Measurements from ENCODE around the gene CD300LD. TPM values are rescaled to one million over a fixed set of nuclear protein-coding genes. Genes with fewer than 3 reads are reported as not detected.

CD300LD gene
- total and polyA plus RNA-seq, 2 experiments from 2014 or later, result not detected

DNA sequence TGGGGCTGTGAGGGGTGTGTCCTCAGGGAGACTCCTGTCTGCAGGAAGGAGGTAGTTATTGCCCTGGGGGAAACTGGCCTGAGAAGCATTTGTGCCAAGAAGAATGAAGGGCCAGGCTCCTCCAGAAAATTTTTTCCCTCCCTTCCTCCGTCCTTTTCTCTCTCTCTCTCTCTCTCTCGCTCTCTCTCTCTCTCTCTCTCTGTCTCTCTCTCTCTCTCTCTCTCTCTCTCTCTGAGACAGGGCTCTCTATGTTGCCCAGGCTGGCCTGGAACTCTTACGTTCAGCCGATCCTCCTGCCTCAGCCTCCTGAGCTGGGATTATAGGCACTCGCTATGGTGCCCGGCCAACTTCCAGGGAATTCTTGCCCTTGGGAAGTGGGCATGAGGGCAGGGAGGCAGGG, 20.0 kb upstream of the CD300LD start:
- Histone ChIP-seq H3K4me3 (no peak overlapping the region), H3K4me1 (ENCODE audit: low read depth) (no peaks in the 10 kb centered on the region), H3K36me3 (no peaks in the 10 kb centered on the region), H3K27ac (no peak overlapping the region), H3K9me3 (ENCODE audit: low read depth) (no peaks in the 10 kb centered on the region), H3K27me3 (peaks cover 6% of the 10 kb centered on the region)
- TF ChIP-seq, protein P1, sequence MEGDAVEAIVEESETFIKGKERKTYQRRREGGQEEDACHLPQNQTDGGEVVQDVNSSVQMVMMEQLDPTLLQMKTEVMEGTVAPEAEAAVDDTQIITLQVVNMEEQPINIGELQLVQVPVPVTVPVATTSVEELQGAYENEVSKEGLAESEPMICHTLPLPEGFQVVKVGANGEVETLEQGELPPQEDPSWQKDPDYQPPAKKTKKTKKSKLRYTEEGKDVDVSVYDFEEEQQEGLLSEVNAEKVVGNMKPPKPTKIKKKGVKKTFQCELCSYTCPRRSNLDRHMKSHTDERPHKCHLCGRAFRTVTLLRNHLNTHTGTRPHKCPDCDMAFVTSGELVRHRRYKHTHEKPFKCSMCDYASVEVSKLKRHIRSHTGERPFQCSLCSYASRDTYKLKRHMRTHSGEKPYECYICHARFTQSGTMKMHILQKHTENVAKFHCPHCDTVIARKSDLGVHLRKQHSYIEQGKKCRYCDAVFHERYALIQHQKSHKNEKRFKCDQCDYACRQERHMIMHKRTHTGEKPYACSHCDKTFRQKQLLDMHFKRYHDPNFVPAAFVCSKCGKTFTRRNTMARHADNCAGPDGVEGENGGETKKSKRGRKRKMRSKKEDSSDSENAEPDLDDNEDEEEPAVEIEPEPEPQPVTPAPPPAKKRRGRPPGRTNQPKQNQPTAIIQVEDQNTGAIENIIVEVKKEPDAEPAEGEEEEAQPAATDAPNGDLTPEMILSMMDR (IDR thresholded peaks at IDR 0.05; ENCODE audit: low read depth, low read length), result no peak
- no peak for DNase-seq (ENCODE audit: low read depth in 1 of 2, low spot score in 1 of 2)

DNA sequence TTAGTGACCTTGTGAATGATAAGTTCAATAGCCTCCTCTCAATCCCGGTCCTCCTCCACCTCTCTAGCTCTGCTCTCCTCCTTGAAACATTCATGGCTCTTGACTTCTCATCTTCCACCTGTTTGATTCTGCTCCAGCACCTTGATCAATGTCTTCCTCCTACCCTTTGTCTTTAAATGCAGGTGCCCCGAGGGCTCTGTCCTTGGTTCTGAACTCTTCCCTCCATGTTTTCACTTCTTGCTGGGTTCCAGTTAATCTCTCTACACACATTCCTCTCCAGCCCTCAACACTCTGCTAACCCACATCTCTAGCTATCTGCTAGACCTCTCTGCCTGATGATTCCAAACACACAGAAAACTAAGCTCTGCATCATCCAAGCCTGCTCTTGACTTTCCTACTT, 18.0 kb upstream of the CD300LD start:
- TF ChIP-seq, protein P1 (IDR thresholded peaks at IDR 0.05; ENCODE audit: low read depth, low read length), result no peak
- Histone ChIP-seq H3K27ac (no peak overlapping the region), H3K4me1 (ENCODE audit: low read depth) (no peaks in the 10 kb centered on the region), H3K27me3 (peaks cover 6% of the 10 kb centered on the region), H3K9me3 (ENCODE audit: low read depth) (no peaks in the 10 kb centered on the region), H3K4me3 (no peak overlapping the region), H3K36me3 (no peaks in the 10 kb centered on the region)
- DNase-seq (ENCODE audit: low read depth in 1 of 2, low spot score in 1 of 2), result peak in 1 of 2 donors; percentile 73

GRCh38 chr17:74608511-74608910, 16.4 kb upstream of the CD300LD start:
- DNase-seq (ENCODE audit: low read depth in 1 of 2, low spot score in 1 of 2), result no peak
- H3K9me3 ChIP-seq (ENCODE audit: low read depth), result no peaks in the 10 kb centered on the region
- peaks cover 6% of the 10 kb centered on the region for H3K27me3 ChIP-seq
- no peaks in the 10 kb centered on the region for H3K36me3 ChIP-seq
- H3K27ac ChIP-seq, result no peak overlapping the region
- H3K4me3 ChIP-seq, result no peak overlapping the region
- TF ChIP-seq, protein P1 (IDR thresholded peaks at IDR 0.05; ENCODE audit: low read depth, low read length), result no peak
- no peaks in the 10 kb centered on the region for H3K4me1 ChIP-seq (ENCODE audit: low read depth)

DNA sequence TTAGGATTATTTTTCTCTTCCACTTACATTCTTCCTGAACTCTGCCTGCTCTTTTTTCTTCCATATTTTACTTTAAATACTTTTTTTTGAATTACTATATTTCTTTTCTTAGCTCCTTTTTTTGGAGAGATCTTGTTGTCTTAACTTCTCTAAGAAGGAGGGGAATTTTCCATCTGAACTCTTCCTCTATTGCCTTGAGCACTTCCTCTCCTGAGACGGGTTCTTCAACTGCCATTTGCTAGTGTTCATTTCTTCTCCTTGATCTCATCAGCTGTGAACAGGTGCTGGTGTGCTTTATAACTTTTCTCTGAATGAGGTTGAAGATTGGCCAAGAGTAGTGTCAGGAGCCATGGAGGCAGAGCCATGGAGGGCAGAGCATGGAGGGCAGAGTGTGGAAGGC, 15.1 kb upstream of the CD300LD start:
- DNase-seq (ENCODE audit: low read depth in 1 of 2, low spot score in 1 of 2), result no peak
- Histone ChIP-seq H3K36me3 (no peaks in the 10 kb centered on the region), H3K27ac (no peak overlapping the region), H3K9me3 (ENCODE audit: low read depth) (no peaks in the 10 kb centered on the region), H3K4me3 (no peak overlapping the region), H3K27me3 (peaks cover under 1% of the 10 kb centered on the region), H3K4me1 (ENCODE audit: low read depth) (no peaks in the 10 kb centered on the region)
- TF ChIP-seq, protein P1 (IDR thresholded peaks at IDR 0.05; ENCODE audit: low read depth, low read length), result no peak

GRCh38 chr17:74606050-74606449, 14.0 kb upstream of the CD300LD start:
- H3K4me3 ChIP-seq, result no peak overlapping the region
- H3K27me3 ChIP-seq, result no peaks in the 10 kb centered on the region
- TF ChIP-seq, protein P1 (IDR thresholded peaks at IDR 0.05; ENCODE audit: low read depth, low read length), result no peak
- no peak overlapping the region for H3K27ac ChIP-seq
- DNase-seq (ENCODE audit: low read depth in 1 of 2, low spot score in 1 of 2), result no peak
- H3K9me3 ChIP-seq (ENCODE audit: low read depth), result no peaks in the 10 kb centered on the region
- no peaks in the 10 kb centered on the region for H3K4me1 ChIP-seq (ENCODE audit: low read depth)
- H3K36me3 ChIP-seq, result no peaks in the 10 kb centered on the region

DNA sequence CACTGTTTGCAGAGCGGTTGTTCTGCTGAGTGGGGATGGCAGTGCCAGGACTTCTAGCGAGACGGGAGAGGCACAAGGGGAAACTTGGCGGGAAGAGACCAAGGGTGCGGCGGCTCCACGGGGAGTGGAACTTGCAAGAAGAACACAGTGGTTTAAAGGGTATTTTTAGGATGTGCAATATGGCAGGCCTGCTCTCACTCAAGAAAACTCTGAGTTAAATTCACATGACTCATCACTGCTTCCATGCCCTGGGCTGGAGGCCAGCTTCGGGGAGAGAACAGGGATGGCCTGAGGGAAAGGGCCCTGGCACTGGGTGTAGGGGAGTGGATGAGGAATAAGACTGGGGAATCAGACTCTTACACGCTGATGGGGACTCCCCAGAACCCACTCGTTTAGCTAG, 13.3 kb upstream of the CD300LD start:
- no peak overlapping the region for H3K27ac ChIP-seq
- no peaks in the 10 kb centered on the region for H3K9me3 ChIP-seq (ENCODE audit: low read depth)
- no peak overlapping the region for H3K4me3 ChIP-seq
- DNase-seq (ENCODE audit: low read depth in 1 of 2, low spot score in 1 of 2), result peak in 1 of 2 donors; percentile 88
- H3K36me3 ChIP-seq, result no peaks in the 10 kb centered on the region
- TF ChIP-seq, protein P1 (IDR thresholded peaks at IDR 0.05; ENCODE audit: low read depth, low read length), result no peak
- H3K4me1 ChIP-seq (ENCODE audit: low read depth), result no peaks in the 10 kb centered on the region
- no peaks in the 10 kb centered on the region for H3K27me3 ChIP-seq
